ENCODE data around the gene CLEC12A.

GRCh38 chr12:9977916-9978315 lies 6.7 kb downstream of the CLEC12A start:
- TF ChIP-seq CTCF (IDR thresholded peaks at IDR 0.05) (no peak), EZH2 (IDR thresholded peaks at IDR 0.05; ENCODE audit: borderline replicate concordance, insufficient read depth, low read depth, low read length, poor library complexity, severe bottlenecking) (no peak)
